ENCODE data around the gene SLC6A2.

SLC6A2 gene

GRCh38 chr16:55671206-55671973 lies 15.6 kb downstream of the SLC6A2 start:
- no peak for DNase-seq (ENCODE audit: low read depth)
- no peak overlapping the region for H3K4me3 ChIP-seq (ENCODE audit: low read length)
- TF ChIP-seq CTCF (IDR thresholded peaks at IDR 0.05; ENCODE audit: insufficient read depth, low read depth, low read length, missing control alignments) = no peak

- no peak for TF ChIP-seq CTCF (IDR thresholded peaks at IDR 0.05; ENCODE audit: insufficient read depth, low read depth, low read length, missing control alignments)
- DNase-seq (ENCODE audit: low read depth) = no peak
- no peak overlapping the region for H3K4me3 ChIP-seq (ENCODE audit: low read length)
These were observed 16.1 kb downstream of the SLC6A2 start for GRCh38 chr16:55671974-55672280.

GRCh38 chr16:55672471-55672870 lies 16.7 kb downstream of the SLC6A2 start:
- no peak for TF ChIP-seq CTCF (IDR thresholded peaks at IDR 0.05; ENCODE audit: insufficient read depth, low read depth, low read length, missing control alignments)
- H3K4me3 ChIP-seq (ENCODE audit: low read length) = no peak overlapping the region
- no peak for DNase-seq (ENCODE audit: low read depth)

DNA sequence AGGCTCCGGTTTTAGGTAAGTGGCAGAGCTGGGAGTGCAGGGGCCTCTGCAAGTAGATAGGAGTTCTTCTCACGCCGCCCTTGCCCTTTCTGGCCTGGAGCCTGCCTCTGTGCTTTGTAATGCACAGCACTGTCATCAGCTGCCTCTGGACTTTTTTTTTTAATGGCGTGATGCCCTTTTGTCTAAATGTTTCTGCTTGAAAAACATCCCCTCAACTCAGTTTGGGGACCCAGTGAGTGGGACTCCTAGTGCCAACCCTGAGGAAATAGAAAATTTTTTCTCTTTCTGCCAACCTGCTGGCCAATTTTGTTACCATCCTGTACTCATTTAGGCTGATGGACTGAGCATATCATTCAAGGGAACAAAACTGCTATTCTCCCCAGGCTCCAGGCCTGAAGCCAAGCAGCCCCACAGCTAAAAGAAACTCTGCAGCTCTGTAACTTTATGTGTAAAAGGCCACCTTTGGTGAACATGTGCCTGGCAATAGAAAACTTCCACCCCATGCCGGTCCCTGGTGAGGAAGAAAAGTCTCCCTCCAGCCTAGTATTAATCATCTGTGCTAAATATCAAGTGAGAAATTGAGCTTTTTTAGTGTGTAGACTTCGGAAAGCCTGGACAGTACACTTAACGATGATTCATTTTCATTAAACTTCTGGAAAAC lies 22.5 kb downstream of the SLC6A2 start:
- no peak for DNase-seq (ENCODE audit: low read depth)
- no peak overlapping the region for H3K4me3 ChIP-seq (ENCODE audit: low read length)
- TF ChIP-seq CTCF (IDR thresholded peaks at IDR 0.05; ENCODE audit: insufficient read depth, low read depth, low read length, missing control alignments) = no peak

- DNase-seq (ENCODE audit: low read depth) = no peak
- no peak overlapping the region for H3K4me3 ChIP-seq (ENCODE audit: low read length)
- TF ChIP-seq CTCF (IDR thresholded peaks at IDR 0.05; ENCODE audit: insufficient read depth, low read depth, low read length, missing control alignments) = no peak
These were observed 26.3 kb downstream of the SLC6A2 start for GRCh38 chr16:55682086-55682485.

DNA sequence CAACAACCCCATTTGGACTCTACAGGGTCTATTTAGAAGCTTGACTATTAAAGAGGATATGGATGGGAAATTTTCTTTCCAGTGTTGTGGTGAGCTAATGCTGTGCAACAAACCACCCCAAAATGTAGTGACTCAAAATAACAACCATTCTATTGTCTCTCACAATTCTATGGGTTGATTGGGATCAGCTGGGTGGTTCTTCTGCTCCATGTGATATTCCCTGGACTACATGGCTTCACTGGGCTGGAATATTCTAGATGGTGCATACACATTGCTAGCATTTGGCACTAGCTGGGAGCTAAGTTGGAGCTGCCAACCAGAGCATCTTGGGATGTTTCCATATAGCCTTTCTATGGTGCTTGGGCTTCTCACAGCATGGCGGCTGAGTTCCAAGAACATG lies 30.2 kb downstream of the SLC6A2 start:
- DNase-seq (ENCODE audit: low read depth) = no peak
- H3K4me3 ChIP-seq (ENCODE audit: low read length) = no peak overlapping the region
- no peak for TF ChIP-seq CTCF (IDR thresholded peaks at IDR 0.05; ENCODE audit: insufficient read depth, low read depth, low read length, missing control alignments)

DNA sequence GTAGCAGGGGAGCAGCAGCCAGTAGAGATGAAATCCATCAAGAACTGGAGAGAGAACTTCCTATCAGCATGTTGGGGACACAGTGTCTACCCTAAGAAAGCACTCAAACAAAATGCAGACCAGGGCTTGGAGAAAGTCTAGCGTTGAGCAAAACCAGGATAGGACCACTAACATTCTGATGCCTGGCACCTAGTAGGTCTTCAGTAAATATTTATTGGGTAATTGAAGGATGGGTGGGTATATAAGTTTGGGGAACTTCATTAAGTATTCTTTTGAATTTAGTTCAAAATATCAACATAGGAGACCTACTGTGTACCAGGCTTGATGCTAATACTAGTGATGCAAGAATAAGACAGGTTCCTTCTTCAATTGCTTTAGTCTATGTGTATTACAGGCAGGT lies 30.9 kb downstream of the SLC6A2 start:
- no peak overlapping the region for H3K4me3 ChIP-seq (ENCODE audit: low read length)
- no peak for TF ChIP-seq CTCF (IDR thresholded peaks at IDR 0.05; ENCODE audit: insufficient read depth, low read depth, low read length, missing control alignments)
- DNase-seq (ENCODE audit: low read depth) = no peak

Data from epithelial cell of esophagus (primary cell).